A549 (cell line): ENCODE data around the gene TMEM171. TPM values are rescaled to one million over a fixed set of nuclear protein-coding genes. Genes with fewer than 3 reads are reported as not detected.

Experiments
- ATAC-seq, 2 experiments: fragments of 200-7000 bp in 1 of 2; fragments of >200 bp in 1 of 2; cut with Nextera tagmentation in 1 of 2; cut with Tn5 transposase in 1 of 2; 3 replicates each; pipeline versions ENCODE4 v1.8.0 to v1.9.1; 2018 to 2020; ENCODE audit warnings: mild to moderate bottlenecking in 1 of 2, moderate library complexity in 1 of 2
- CTCF ChIA-PET: fragments of 300-600 bp; sonication (Branson Sonifier 250); formaldehyde crosslinking; extraction: SDS; loops from one replicate; lab custom pipeline; 2021; ENCODE audit warnings: antibody characterized with exemption, inconsistent platforms; lab: Yijun Ruan, JAX
- POLR2A ChIA-PET: fragments of 350-600 bp; formaldehyde crosslinking; extraction: SDS; loops from one replicate; lab custom pipeline; 2021; ENCODE audit warnings: antibody characterized with exemption, inconsistent platforms; lab: Yijun Ruan, JAX
- DNase-seq, 2 experiments: peaks; one replicate each; pipeline versions ENCODE4 v3.0.0 to v3.0.0-alpha.2; 2011 to 2016; ENCODE audit warnings: low read depth in 1 of 2, low spot score in 1 of 2
- FAIRE-seq: peaks from 2 replicates; lab custom pipeline; 2011; peaks lifted over from hg19 to GRCh38; lab: Jason Lieb, UNC
- H3K27ac ChIP-seq, 2 experiments: fragments of >200 bp; sonication (Bioruptor Twin); formaldehyde crosslinking; 3 replicates each; pipeline ENCODE4 v1.5.1; 2016 to 2017
- H3K4me1 ChIP-seq: fragments of >200 bp; sonication (Bioruptor Twin); formaldehyde crosslinking; 3 replicates; pipeline ENCODE4 v1.6.1; 2016
- H3K4me2 ChIP-seq: fragments of >200 bp; sonication (Bioruptor Twin); formaldehyde crosslinking; 3 replicates; pipeline ENCODE4 v1.6.1; 2016
- H3K4me3 ChIP-seq: fragments of >200 bp; sonication (Bioruptor Twin); formaldehyde crosslinking; 3 replicates; pipeline ENCODE4 v1.5.1; 2016
- H3K9me3 ChIP-seq: fragments of >200 bp; sonication (Bioruptor Twin); formaldehyde crosslinking; 3 replicates; pipeline ENCODE4 v1.6.1; 2016
- CEBPB ChIP-seq, 2 experiments: fragments of >200 bp in 1 of 2; sonication (Bioruptor Twin) in 1 of 2; formaldehyde crosslinking in 1 of 2; IDR thresholded peaks; 2 replicates each; pipeline ENCODE4 v1.6.1; 2012 to 2016
- CHD4 ChIP-seq: fragments of 200-600 bp; sonication (generic); IDR thresholded peaks from 2 replicates; pipeline ENCODE4 v1.6.1; 2016; ENCODE audit warnings: antibody characterized with exemption, mild to moderate bottlenecking, borderline replicate concordance
- GATA3 ChIP-seq: IDR thresholded peaks from 2 replicates; pipeline ENCODE4 v1.6.1; 2012; ENCODE audit warnings: borderline replicate concordance
- HEYL ChIP-seq: fragments of 250-450 bp; sonication (Bioruptor Pico); IDR thresholded peaks from 2 replicates; pipeline ENCODE4 v1.8.0; 2021; ENCODE audit warnings: mild to moderate bottlenecking, moderate library complexity
- HOXB13 ChIP-seq: fragments of 250-450 bp; sonication (Bioruptor Pico); IDR thresholded peaks from 2 replicates; pipeline ENCODE4 v1.5.0; 2020; ENCODE audit warnings: low read depth, mild to moderate bottlenecking, moderate library complexity
- HOXB5 ChIP-seq: fragments of 250-450 bp; sonication (Bioruptor Pico); IDR thresholded peaks from 2 replicates; pipeline ENCODE4 v1.5.0; 2020; ENCODE audit warnings: mild to moderate bottlenecking, moderate library complexity
- JUN ChIP-seq, 2 experiments: fragments of >200 bp; sonication (Bioruptor Twin); formaldehyde crosslinking; IDR thresholded peaks; 2 replicates in 1 of 2; 3 replicates in 1 of 2; pipeline ENCODE4 v1.6.1; 2016 to 2017
- JUNB ChIP-seq: fragments of >200 bp; sonication (Bioruptor Twin); formaldehyde crosslinking; IDR thresholded peaks from 2 replicates; pipeline ENCODE4 v1.6.1; 2016
- KDM1A ChIP-seq: fragments of 200-600 bp; sonication (generic); IDR thresholded peaks from 2 replicates; pipeline ENCODE4 v1.6.1; 2016; ENCODE audit warnings: low read depth, mild to moderate bottlenecking
- KDM5A ChIP-seq: fragments of 200-600 bp; sonication (generic); IDR thresholded peaks from 2 replicates; pipeline ENCODE4 v1.6.1; 2016; ENCODE audit warnings: antibody characterized with exemption, mild to moderate bottlenecking
- MAFK ChIP-seq: fragments of 450-650 bp; IDR thresholded peaks from 2 replicates; pipeline ENCODE4 v1.6.1; 2014; ENCODE audit not compliant: partially characterized antibody
- MAZ ChIP-seq: fragments of 150-350 bp; IDR thresholded peaks from 2 replicates; pipeline ENCODE4 v1.6.1; 2014; ENCODE audit warnings: antibody characterized with exemption, low read depth, low read length, borderline replicate concordance
- NR3C1 ChIP-seq: fragments of >200 bp; sonication (Bioruptor Twin); formaldehyde crosslinking; IDR thresholded peaks from 3 replicates; pipeline ENCODE4 v1.6.1; 2017
- POLR2A ChIP-seq: IDR thresholded peaks from 2 replicates; pipeline ENCODE4 v1.6.1; 2012; ENCODE audit warnings: mild to moderate bottlenecking, low read length
- POLR2AphosphoS2 ChIP-seq: conservative IDR thresholded peaks from 2 replicates; pipeline ENCODE4 v1.6.1; 2012; ENCODE audit warnings: low read length, improper control_type of control experiment, inconsistent platforms
- RAD21 ChIP-seq, 2 experiments: fragments of >200 bp in 1 of 2; sonication (Bioruptor Twin) in 1 of 2; formaldehyde crosslinking in 1 of 2; IDR thresholded peaks in 1 of 2; conservative IDR thresholded peaks in 1 of 2; 2 replicates in 1 of 2; 3 replicates in 1 of 2; pipeline ENCODE4 v1.6.1; 2012 to 2018; ENCODE audit warnings: inconsistent platforms in 1 of 2
- SREBF2 ChIP-seq: fragments of 450-650 bp; IDR thresholded peaks from 2 replicates; pipeline ENCODE4 v1.6.1; 2014; ENCODE audit warnings: mild to moderate bottlenecking, moderate library complexity
- TP53 ChIP-seq: fragments of 250-450 bp; sonication (Bioruptor Pico); IDR thresholded peaks from 2 replicates; pipeline ENCODE4 v1.5.0; 2021; ENCODE audit warnings: mild to moderate bottlenecking, moderate library complexity
- ZC3H11A ChIP-seq: fragments of 450-650 bp; IDR thresholded peaks from 2 replicates; pipeline ENCODE4 v1.6.1; 2014; ENCODE audit warnings: antibody characterized with exemption, mild to moderate bottlenecking
- ZFP36 ChIP-seq: fragments of 450-650 bp; IDR thresholded peaks from 2 replicates; pipeline ENCODE4 v1.6.1; 2014; ENCODE audit warnings: borderline replicate concordance; ENCODE audit not compliant: partially characterized antibody
- ZNF302 ChIP-seq: fragments of 250-450 bp; sonication (Bioruptor Pico); IDR thresholded peaks from 2 replicates; pipeline ENCODE4 v1.9.0; 2021; ENCODE audit warnings: inconsistent platforms, mild to moderate bottlenecking, moderate library complexity
- WGBS: methylation state at CpG from one replicate; pipeline ENCODE4 v1.1.6; 2017; ENCODE audit errors: missing lambda C conversion rate; 5-methylcytosine and 5-hydroxymethylcytosine counted together
- polyA plus RNA-seq, 4 experiments: library from polyadenylated mRNA; depleted of rRNA in 3 of 4; stranded (reverse); fragments of >200 nt; fragmentation: RNase III in 1 of 4; extraction: RNeasy Plus Mini Kit Qiagen cat#74134 plus additional on column Dnase treatment in 1 of 4; gene quantifications; 2 replicates in 3 of 4; 3 replicates in 1 of 4; pipeline ENCODE4 v1.2.3, GENCODE V29; 2011 to 2017
- TF ChIP-seq, protein P1 (sequence below): IDR thresholded peaks from 2 replicates; pipeline ENCODE4 v1.6.1; 2012
- TF ChIP-seq, protein P2 (sequence below): fragments of 250-450 bp; sonication (Bioruptor Pico); IDR thresholded peaks from 2 replicates; pipeline ENCODE4 v1.5.0; 2020; ENCODE audit warnings: low read depth, mild to moderate bottlenecking, moderate library complexity

The TMEM171 gene
- polyA plus RNA-seq, 2 of the 4 experiments (the other 2 are of a cell fraction) = 1.5 to 6.7 TPM

- no peak for FAIRE-seq
Observed at GRCh38 chr5:73176250-73176649, 55.9 kb downstream of the TMEM171 start.

GRCh38 chr5:73178265-73178664, 57.9 kb downstream of the TMEM171 start:
- no peaks in the 10 kb centered on the region for H3K9me3 ChIP-seq
- TF ChIP-seq GATA3 = no peak
- no peak for TF ChIP-seq MAZ
- TF ChIP-seq, protein P1, sequence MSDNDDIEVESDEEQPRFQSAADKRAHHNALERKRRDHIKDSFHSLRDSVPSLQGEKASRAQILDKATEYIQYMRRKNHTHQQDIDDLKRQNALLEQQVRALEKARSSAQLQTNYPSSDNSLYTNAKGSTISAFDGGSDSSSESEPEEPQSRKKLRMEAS = no peak
- no peak for TF ChIP-seq ZC3H11A
- no peak for TF ChIP-seq KDM1A
- TF ChIP-seq JUN (IDR thresholded peaks at IDR 0.05) = no peak
- no peak for TF ChIP-seq KDM5A
- no peak for TF ChIP-seq POLR2AphosphoS2
- TF ChIP-seq CEBPB (IDR thresholded peaks at IDR 0.05) = no peak
- TF ChIP-seq, protein P2, sequence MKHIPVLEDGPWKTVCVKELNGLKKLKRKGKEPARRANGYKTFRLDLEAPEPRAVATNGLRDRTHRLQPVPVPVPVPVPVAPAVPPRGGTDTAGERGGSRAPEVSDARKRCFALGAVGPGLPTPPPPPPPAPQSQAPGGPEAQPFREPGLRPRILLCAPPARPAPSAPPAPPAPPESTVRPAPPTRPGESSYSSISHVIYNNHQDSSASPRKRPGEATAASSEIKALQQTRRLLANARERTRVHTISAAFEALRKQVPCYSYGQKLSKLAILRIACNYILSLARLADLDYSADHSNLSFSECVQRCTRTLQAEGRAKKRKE (CRISPR knock-in tag) = no peak
- no peak for TF ChIP-seq SREBF2
- no peak for TF ChIP-seq MAFK
- TF ChIP-seq NR3C1 = no peak
- no peak overlapping the region for H3K4me3 ChIP-seq
- H3K4me1 ChIP-seq = no peaks in the 10 kb centered on the region
- FAIRE-seq (no peak), DNase-seq (no peak), ATAC-seq (no peak)
- WGBS = 65% methylated on average over 5 of the region's 5 CpGs
- no peak overlapping the region for H3K27ac ChIP-seq
- POLR2A ChIA-PET = no interaction called here
- CTCF ChIA-PET = interaction anchor here (0.6 to 2.0 kb wide), 9 partner anchors 11 to 273 kb away, joined by 3 to 9 read pairs (median 3); no protein-coding TSS in a partner anchor
- no peak overlapping the region for H3K4me2 ChIP-seq

More at GRCh38 chr5:73176250-73176649, 55.9 kb downstream of the TMEM171 start:
- TF ChIP-seq MAFK (no peak), NR3C1 (no peak), TP53 (CRISPR knock-in tag) (no peak), GATA3 (no peak), HOXB5 (CRISPR knock-in tag) (no peak), RAD21 (conservative IDR thresholded peaks at IDR 0.05 in 1 of 2, IDR thresholded peaks at IDR 0.05 in 1 of 2) (no peak), MAZ (no peak), JUN (IDR thresholded peaks at IDR 0.05) (no peak), POLR2A (no peak), KDM5A (no peak), ZNF302 (CRISPR knock-in tag) (no peak), CHD4 (no peak), ZFP36 (no peak), SREBF2 (no peak)
- TF ChIP-seq, all 56 proteins: peak for 0
- WGBS = 68% methylated on average over 2 of the region's 2 CpGs
- Histone ChIP-seq H3K4me2 (no peak overlapping the region), H3K4me1 (no peaks in the 10 kb centered on the region), H3K27ac (no peak overlapping the region), H3K4me3 (no peak overlapping the region), H3K9me3 (peaks cover 5% of the 10 kb centered on the region; the same call in 1 of the 3 replicates)
- ChIA-PET POLR2A (no interaction called here), CTCF (interaction anchor here (0.8 to 1.1 kb wide), 2 partner anchors 40 to 43 kb away, joined by 3 to 4 read pairs; no protein-coding TSS in a partner anchor)
- DNase-seq (no peak), ATAC-seq (no peak)

DNA sequence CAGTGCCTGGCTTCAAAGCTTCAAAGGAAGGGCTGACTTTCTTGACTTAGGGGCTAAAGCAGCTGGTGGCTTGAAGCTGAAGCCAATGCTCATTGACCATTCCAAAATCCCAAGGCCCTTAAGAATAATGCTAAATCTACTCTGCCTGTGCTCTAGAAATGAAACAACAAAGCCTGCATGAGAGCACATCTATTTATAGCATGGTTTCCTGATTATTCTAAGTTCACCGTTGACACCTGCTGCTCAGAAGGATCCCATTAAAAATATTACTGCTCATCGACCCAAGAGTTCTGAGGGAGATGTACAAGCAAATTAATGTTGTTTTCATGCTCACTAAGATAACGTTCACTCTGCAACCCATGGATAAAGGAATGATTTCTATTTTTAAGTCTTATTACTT, 59.4 kb downstream of the TMEM171 start:
- H3K9me3 ChIP-seq = peaks cover 7% of the 10 kb centered on the region; the same call in 1 of the 3 replicates
- ATAC-seq (no peak), FAIRE-seq (no peak), DNase-seq (no peak)
- CTCF ChIA-PET = interaction anchor here (1.3 kb wide), 1 partner anchor 22 kb away, joined by 4 read pairs; no protein-coding TSS in a partner anchor
- no peak overlapping the region for H3K27ac ChIP-seq
- TF ChIP-seq, protein P1 = no peak
- TF ChIP-seq POLR2AphosphoS2 (no peak), JUNB (no peak), HOXB13 (CRISPR knock-in tag) (no peak), ZNF302 (CRISPR knock-in tag) (no peak), HEYL (no peak), GATA3 (no peak)
- no peaks in the 10 kb centered on the region for H3K4me1 ChIP-seq
- POLR2A ChIA-PET = no interaction called here
- WGBS = 30% methylated on average over 3 of the region's 3 CpGs
- no peak overlapping the region for H3K4me2 ChIP-seq
- no peak overlapping the region for H3K4me3 ChIP-seq
